ENCODE results near the gene STAG3.

- TF ChIP-seq CTCF (IDR thresholded peaks at IDR 0.05; ENCODE audit: poor library complexity, severe bottlenecking), result no peak
- no peak for TF ChIP-seq MXI1 (conservative IDR thresholded peaks at IDR 0.05; ENCODE audit: poor library complexity, severe bottlenecking)
- TF ChIP-seq RAD21 (conservative IDR thresholded peaks at IDR 0.05), result no peak
- no peak for TF ChIP-seq POLR2AphosphoS5 (IDR thresholded peaks at IDR 0.05)
Measured at GRCh38 chr7:100132126-100132525, 45.6 kb upstream of the STAG3 start.
